HG03432 (cell line): Measurements from ENCODE around the gene ZMAT5.
"Not testable (repeated sequence)": the region's sequence is repeated elsewhere in the genome, so short reads cannot be mapped to it uniquely, and the experiment has no call there.

Experiments
- ATAC-seq: cut with Tn5 transposase; IDR thresholded peaks from one replicate; pipeline ENCODE4 v1.9.1; 2021; ENCODE audit warnings: mild to moderate bottlenecking, moderate library complexity; ENCODE audit not compliant: unreplicated experiment

Gene ZMAT5

GRCh38 chr22:29755889-29756288, 10.9 kb downstream of the ZMAT5 start:
- no peak for ATAC-seq

- ATAC-seq = not testable (repeated sequence)
These were observed 12.0 kb downstream of the ZMAT5 start for GRCh38 chr22:29754658-29755395.

- ATAC-seq = no peak
These were observed 12.8 kb downstream of the ZMAT5 start for GRCh38 chr22:29753808-29754657.

GRCh38 chr22:29751669-29752068, 15.1 kb downstream of the ZMAT5 start:
- ATAC-seq = no peak

DNA sequence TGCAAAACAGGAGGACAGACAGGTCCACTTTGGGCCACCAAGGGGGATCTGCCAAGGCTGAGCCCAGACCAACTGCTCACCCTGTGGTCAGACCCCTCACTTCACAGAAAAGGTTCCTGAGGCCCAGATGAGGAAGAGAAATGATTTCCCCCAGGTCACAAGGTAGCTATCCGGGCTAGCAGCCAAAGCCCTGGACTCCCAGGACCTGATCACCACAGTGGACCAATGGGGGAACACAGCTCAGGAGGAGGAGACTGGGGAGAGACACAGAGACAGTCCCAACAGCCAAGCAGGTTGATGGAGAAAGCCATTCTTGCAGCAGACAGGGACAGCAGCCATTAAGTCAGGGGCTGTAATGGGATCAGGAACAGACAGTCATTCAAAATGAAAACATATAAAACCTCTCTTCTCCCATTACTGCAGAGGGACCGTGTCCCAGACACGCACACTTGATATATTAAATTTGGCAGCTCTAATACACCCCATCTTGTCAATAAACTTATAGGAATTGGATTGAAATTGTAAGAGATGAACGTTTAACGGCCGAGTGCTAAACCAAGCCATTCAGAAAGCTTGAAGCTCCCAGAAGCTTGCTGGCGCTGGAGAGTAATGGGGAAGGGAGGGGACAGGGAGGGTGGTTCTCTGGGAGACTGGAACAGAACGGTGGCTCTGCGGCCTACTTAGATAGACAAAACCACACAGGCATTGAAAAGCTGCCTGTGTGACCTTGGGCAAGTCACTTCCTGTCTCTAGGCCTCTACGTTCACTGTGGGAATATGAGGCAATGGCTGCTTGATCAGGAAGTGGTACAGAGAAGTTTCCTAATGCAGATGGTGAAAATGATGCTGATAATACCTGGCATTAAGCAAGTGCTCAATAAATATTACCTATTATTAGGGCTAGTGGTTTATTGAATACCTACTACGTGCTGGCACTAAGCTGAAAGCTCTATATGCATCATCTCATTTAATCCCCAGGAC, 16.0 kb downstream of the ZMAT5 start:
- no peak for ATAC-seq

DNA sequence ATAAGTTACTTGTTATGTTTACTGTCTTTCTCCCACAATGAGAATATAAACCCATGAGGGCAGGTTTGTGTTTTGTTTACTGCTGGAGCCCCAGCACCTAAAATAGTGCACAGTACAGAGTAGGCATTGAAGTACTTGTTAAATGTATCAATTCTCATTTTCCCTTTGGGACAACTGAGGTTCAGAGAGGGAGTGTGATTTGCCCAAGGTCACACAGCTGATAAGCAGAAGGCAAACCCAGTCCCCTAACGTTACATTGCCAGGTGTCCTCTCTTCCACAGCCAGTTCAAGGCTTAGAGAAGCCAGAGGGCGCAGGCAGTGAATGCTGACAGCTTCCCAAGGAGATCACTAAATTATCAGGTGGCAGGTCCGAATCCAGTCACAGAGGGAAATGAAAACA, 16.8 kb downstream of the ZMAT5 start:
- no peak for ATAC-seq

DNA sequence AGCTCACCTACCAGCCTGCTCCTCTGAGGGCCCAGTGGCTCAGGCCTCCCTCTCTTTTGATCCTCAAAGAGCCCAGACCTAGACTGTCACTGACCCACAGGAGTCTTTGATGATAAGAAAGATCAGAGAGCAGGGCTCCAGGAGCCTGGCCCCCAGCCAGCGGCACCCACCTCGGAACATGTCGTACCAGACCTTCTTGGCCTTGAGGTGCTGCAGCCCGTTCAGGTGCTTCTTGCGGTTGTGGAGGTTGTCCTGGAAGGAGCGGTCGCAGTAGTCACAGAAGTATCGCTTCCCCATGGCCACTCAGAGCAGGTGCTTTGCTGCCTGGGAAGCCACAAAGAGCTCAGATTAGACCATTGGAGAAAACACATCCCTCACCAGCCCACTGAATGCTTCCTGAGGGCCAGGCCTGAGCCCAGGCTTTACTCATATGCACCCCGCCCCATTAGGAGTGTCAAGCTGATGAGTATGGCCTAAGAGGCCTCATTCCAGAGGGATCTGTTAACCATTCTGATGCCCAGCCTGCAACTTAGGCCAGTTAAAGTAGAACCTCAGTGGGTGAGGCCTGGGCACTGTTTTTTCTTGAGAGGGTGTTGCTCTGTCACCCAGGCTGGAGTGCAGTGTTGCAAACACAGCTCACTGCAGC, 18.4 kb downstream of the ZMAT5 start:
- ATAC-seq = no peak

DNA sequence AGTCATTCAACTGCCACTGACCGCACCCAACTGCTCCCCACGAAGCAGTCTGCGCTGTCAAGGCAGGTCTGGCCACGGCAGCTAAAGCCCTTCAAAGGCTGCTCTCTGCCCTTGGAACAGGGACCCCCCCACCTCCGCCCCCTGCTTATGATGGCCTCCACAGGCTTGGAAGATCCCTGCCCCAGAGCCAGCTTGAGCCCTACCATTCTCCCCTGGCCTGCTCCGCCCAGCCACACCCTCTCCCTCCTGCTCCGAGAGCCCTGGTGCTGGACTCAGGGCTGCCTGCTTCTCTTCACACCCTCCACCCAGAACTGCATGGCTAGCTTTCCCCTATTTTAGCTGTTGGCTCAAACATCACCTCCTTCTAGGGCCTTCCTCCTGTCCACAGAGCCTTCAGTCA, 19.0 kb downstream of the ZMAT5 start:
- no peak for ATAC-seq

- no peak for ATAC-seq
These were observed 21.9 kb downstream of the ZMAT5 start for GRCh38 chr22:29744902-29745301.

DNA sequence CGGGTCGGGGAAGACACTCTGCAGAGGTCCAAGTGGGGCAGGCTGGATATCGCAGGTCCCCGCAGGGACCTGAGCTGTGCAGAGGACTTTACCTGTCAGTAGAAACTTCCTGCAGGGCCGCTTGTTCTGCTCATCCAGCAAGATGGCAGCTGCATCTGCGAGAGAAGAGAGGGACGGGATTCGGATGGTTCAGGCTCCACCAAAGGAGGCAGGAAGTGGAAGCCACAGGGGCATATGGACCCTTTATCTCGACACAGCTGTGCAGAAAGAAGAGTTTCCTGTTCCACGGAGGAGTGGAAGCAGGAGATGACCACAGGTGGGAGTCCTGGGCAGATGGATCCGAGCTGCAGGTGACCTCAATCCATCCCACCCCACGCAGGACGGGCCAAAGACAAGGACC, 24.5 kb downstream of the ZMAT5 start:
- no peak for ATAC-seq

GRCh38 chr22:29741926-29742325, 24.9 kb downstream of the ZMAT5 start:
- ATAC-seq = no peak

- ATAC-seq = no peak
These were observed 26.6 kb downstream of the ZMAT5 start for GRCh38 chr22:29740216-29740615.

DNA sequence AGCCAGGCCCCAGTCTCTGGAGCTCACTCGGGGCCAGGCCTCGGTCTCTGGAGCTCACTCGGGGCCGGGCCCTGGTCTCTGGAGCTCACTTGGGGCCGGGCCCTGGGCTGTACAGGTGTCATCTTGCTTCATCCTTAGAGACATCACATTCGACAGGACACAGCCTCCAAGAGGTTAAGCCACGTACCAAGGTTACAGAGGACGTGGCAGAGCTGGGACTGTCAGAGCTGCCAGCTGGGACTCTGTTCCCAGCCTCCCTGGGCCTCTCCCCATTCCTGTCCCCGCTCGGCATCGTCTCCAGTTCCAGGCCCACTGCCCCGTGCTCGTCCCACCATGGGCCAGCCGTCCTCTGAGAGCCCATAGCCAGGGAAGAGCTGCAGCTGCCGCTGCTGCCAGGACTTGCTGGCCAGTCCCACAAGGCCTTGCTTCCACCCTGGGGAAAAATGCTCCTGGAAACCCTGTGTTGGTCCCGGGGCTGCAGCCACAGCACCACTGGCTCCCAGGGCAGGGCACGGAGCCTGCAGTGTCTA, 27.4 kb downstream of the ZMAT5 start:
- no peak for ATAC-seq

GRCh38 chr22:29738118-29738815, 28.5 kb downstream of the ZMAT5 start:
- ATAC-seq = no peak

DNA sequence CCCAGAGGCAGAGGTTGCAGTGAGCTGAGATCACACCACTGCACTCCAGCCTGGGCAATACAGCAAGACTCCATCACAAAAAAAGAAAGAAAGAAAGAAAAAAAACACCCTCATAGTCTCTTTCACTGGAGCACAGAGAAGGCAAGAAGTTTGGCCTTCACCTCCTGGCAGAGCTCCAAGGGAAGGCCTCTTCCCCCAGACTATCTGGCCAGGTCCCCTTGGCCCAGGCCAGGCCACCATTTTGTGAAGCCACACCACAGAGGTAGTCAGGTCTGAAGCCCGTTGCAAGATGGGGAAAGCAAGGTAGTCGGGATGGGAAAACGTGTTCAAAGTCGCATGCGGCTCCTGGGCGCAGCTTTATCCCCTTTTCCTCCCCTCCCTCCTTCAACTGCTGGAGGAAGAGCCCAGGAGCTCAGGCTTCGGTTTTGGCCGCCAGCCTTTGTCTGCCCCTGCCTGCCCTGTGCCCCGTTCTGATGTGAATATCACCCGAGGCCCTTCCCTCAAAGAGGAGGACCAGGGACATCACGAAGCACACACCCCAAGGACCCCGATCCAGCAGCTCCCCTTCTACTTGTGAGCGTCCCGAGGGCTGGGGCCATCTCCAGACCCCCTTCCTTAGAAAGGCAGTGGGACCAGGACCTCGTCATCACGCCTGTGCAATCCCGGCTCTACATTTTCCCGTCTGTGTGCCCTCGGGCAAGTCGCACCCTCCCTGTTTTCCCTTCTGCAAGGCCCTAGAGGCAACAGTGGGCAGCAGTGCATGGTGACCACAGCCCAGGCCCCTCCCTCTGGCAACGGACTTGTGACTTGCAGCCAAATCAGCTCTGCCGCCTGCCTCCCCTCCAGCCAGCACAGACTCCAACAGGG, 29.3 kb downstream of the ZMAT5 start:
- ATAC-seq = no peak

DNA sequence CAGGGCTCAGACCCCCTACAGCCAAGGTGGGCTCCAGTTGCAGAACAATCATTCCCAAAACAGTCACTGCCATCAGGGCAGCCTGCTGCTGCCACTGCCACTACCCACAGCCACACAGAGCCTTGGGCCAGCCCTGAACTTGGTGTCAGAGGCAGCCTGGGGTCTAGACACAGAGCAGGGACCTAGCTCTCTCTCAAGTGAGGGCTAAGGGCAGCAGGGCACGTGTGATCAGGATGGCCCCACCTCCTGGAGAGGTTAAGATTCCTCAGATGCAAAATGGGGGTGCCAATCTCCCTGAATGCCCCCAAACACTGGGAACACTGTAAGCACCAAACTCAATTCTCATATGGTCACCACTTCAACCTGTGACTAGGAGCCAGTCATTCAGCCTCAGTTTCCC, 31.4 kb downstream of the ZMAT5 start:
- ATAC-seq = no peak

DNA sequence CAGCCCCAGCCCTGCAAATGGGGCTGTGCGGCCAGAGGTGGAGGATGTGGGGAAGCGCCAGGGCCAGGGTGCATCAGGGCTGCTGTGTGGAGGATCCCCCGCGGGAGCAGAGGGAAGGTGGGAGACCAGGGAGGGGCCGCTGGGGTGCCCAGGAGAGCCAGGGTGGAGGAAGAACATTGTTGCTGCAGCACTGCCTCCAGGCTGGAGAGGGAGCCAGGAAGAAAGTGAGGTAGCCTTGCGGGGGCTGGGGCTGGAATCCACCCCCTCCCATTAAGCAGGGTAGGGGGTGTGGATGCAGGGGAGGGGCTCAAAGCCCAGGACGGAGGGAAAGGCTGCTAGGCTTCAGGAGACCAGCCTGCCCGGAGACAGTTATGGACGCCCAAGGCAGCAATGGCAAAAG, 32.0 kb downstream of the ZMAT5 start:
- no peak for ATAC-seq

- ATAC-seq = no peak
These were observed 32.4 kb downstream of the ZMAT5 start for GRCh38 chr22:29734406-29734805.
